Sigmoid colon (tissue), 3 donors: ENCODE measurements around the gene AIG1.

Source experiments
- POLR2A ChIP-seq, 2 donors: fragments of 450-650 bp; IDR thresholded peaks; one replicate each; pipeline ENCODE4 v1.6.1; 2016; ENCODE audit warnings: antibody characterized with exemption in 2 of 2, mild to moderate bottlenecking in 2 of 2, moderate library complexity in 2 of 2
- TF ChIP-seq, protein P1 (sequence below), 4 experiments: fragments of 450-650 bp in 3 of 4; fragments of 200-600 bp in 1 of 4; IDR thresholded peaks; one replicate each; pipeline ENCODE4 v1.5.1; 2016 to 2019; ENCODE audit warnings: antibody characterized with exemption in 4 of 4, mild to moderate bottlenecking in 3 of 4, moderate library complexity in 2 of 4

DNA sequence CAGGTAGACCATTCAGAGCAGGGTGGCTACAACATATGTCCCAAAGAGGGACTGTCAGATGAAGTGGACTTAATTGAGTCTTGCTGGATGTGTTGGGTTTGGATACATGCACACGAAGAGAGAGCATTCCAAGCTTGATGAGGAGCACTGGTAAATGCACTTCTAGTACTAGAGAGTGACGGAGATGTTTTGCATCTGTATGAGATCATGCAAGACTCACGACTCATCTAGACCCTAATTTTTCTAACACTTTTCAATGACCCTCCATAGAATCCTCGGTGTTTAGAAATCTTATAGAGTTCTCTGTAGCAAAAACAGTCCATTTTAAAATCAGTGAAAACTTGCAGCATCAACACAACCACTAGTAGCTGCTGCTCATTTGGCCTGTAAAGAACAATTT lies 4.8 kb upstream of the AIG1 start:
- TF ChIP-seq, protein P1, sequence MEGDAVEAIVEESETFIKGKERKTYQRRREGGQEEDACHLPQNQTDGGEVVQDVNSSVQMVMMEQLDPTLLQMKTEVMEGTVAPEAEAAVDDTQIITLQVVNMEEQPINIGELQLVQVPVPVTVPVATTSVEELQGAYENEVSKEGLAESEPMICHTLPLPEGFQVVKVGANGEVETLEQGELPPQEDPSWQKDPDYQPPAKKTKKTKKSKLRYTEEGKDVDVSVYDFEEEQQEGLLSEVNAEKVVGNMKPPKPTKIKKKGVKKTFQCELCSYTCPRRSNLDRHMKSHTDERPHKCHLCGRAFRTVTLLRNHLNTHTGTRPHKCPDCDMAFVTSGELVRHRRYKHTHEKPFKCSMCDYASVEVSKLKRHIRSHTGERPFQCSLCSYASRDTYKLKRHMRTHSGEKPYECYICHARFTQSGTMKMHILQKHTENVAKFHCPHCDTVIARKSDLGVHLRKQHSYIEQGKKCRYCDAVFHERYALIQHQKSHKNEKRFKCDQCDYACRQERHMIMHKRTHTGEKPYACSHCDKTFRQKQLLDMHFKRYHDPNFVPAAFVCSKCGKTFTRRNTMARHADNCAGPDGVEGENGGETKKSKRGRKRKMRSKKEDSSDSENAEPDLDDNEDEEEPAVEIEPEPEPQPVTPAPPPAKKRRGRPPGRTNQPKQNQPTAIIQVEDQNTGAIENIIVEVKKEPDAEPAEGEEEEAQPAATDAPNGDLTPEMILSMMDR (IDR thresholded peaks at IDR 0.05), result no peak
- TF ChIP-seq POLR2A (IDR thresholded peaks at IDR 0.05), result no peak
